HFFc6 (cell line): ENCODE data around the gene IPPK. TPM values are rescaled to one million over a fixed set of nuclear protein-coding genes. Genes with fewer than 3 reads are reported as not detected.

Experiments
- DNase-seq: peaks from one replicate; pipeline ENCODE4 v3.0.0-alpha.2; 2018
- H3K27ac Mint-ChIP-seq: 2 replicates; pipeline ENCODE4 v1.8.0; 2020; ENCODE audit warnings: mild to moderate bottlenecking, mixed read lengths
- H3K27me3 Mint-ChIP-seq: 2 replicates; pipeline ENCODE4 v1.8.0; 2021; ENCODE audit warnings: mild to moderate bottlenecking, moderate library complexity, mixed read lengths; ENCODE audit not compliant: insufficient read depth
- H3K36me3 Mint-ChIP-seq: 2 replicates; pipeline ENCODE4 v1.8.0; 2021; ENCODE audit warnings: low read depth, mixed read lengths
- H3K4me1 Mint-ChIP-seq: 2 replicates; pipeline ENCODE4 v1.8.0; 2020; ENCODE audit warnings: low read depth, mixed read lengths
- H3K4me3 Mint-ChIP-seq: 2 replicates; pipeline ENCODE4 v1.8.0; 2020; ENCODE audit warnings: mild to moderate bottlenecking, moderate library complexity, mixed read lengths
- H3K9me3 Mint-ChIP-seq: 2 replicates; pipeline ENCODE4 v1.8.0; 2020; ENCODE audit warnings: mild to moderate bottlenecking, mixed read lengths
- CTCF ChIP-seq: fragments of 200-600 bp; sonication (generic); IDR thresholded peaks from 2 replicates; pipeline ENCODE4 v1.5.0; 2021; ENCODE audit warnings: antibody characterized with exemption, mild to moderate bottlenecking
- total RNA-seq, 6 experiments: library from RNA; stranded (reverse); fragmentation: NEBNext Ultra II Directional; extraction: Animal tissue kit (Norgen Biotek cat#: 25700); gene quantifications; 2 replicates in 1 of 6; 3 replicates in 5 of 6; pipeline ENCODE4 v1.2.3, GENCODE V29; 2021

The IPPK gene
- total RNA-seq, 6 experiments from 2014 or later: 10.0 to 14.0 (median 12.5) TPM

GRCh38 chr9:92616199-92616641, 53.7 kb downstream of the IPPK start:
- Mint-ChIP-seq H3K9me3 (no peaks in the 10 kb centered on the region), H3K27ac (no peak overlapping the region), H3K27me3 (peaks cover 7% of the 10 kb centered on the region), H3K36me3 (peaks cover 28% of the 10 kb centered on the region), H3K4me1 (no peaks in the 10 kb centered on the region), H3K4me3 (no peak overlapping the region)
- no peak for TF ChIP-seq CTCF
- no peak for DNase-seq

- no peaks in the 10 kb centered on the region for H3K4me1 Mint-ChIP-seq
- H3K27me3 Mint-ChIP-seq: peaks cover 7% of the 10 kb centered on the region
- no peaks in the 10 kb centered on the region for H3K9me3 Mint-ChIP-seq
- H3K4me3 Mint-ChIP-seq: no peak overlapping the region
- DNase-seq: no peak
- H3K36me3 Mint-ChIP-seq: peaks cover 28% of the 10 kb centered on the region
- no peak for TF ChIP-seq CTCF
- no peak overlapping the region for H3K27ac Mint-ChIP-seq
Observed at GRCh38 chr9:92615790-92616189, 54.1 kb downstream of the IPPK start.

GRCh38 chr9:92614763-92615461, 55.0 kb downstream of the IPPK start:
- Mint-ChIP-seq H3K27me3 (peaks cover 7% of the 10 kb centered on the region), H3K4me3 (no peak overlapping the region), H3K36me3 (peaks cover 28% of the 10 kb centered on the region), H3K4me1 (no peaks in the 10 kb centered on the region), H3K27ac (no peak overlapping the region; the same call in 1 of the 2 replicates), H3K9me3 (no peaks in the 10 kb centered on the region)
- TF ChIP-seq CTCF: no peak
- no peak for DNase-seq

- no peak for DNase-seq
- Mint-ChIP-seq H3K9me3 (no peaks in the 10 kb centered on the region), H3K36me3 (peaks cover 28% of the 10 kb centered on the region), H3K27ac (no peak overlapping the region), H3K27me3 (peaks cover 7% of the 10 kb centered on the region), H3K4me1 (peaks cover 4% of the 10 kb centered on the region; the same call in 1 of the 2 replicates), H3K4me3 (no peak overlapping the region)
- no peak for TF ChIP-seq CTCF
Observed at GRCh38 chr9:92614123-92614510, 55.8 kb downstream of the IPPK start.

GRCh38 chr9:92613268-92614122, 56.4 kb downstream of the IPPK start:
- Mint-ChIP-seq H3K4me3 (no peak overlapping the region), H3K27me3 (peaks cover 7% of the 10 kb centered on the region), H3K36me3 (peaks cover 28% of the 10 kb centered on the region)

More at GRCh38 chr9:92613268-92614122, 56.4 kb downstream of the IPPK start:
- Mint-ChIP-seq H3K27ac (no peak overlapping the region), H3K9me3 (no peaks in the 10 kb centered on the region), H3K4me1 (peaks cover 10% of the 10 kb centered on the region)
- no peak for TF ChIP-seq CTCF
- no peak for DNase-seq
